ENCODE data around the gene PSPH.

Gene PSPH

GRCh38 chr7:55977831-55978230 is 73.4 kb downstream of the PSPH start:
- TF ChIP-seq SPI1 (IDR thresholded peaks at IDR 0.05; ENCODE audit: borderline replicate concordance, low read depth) (no peak), GABPA (IDR thresholded peaks at IDR 0.05; ENCODE audit: low read depth) (no peak), POLR2AphosphoS5 (IDR thresholded peaks at IDR 0.05; ENCODE audit: low read depth) (no peak)
- TF ChIP-seq, protein P1, sequence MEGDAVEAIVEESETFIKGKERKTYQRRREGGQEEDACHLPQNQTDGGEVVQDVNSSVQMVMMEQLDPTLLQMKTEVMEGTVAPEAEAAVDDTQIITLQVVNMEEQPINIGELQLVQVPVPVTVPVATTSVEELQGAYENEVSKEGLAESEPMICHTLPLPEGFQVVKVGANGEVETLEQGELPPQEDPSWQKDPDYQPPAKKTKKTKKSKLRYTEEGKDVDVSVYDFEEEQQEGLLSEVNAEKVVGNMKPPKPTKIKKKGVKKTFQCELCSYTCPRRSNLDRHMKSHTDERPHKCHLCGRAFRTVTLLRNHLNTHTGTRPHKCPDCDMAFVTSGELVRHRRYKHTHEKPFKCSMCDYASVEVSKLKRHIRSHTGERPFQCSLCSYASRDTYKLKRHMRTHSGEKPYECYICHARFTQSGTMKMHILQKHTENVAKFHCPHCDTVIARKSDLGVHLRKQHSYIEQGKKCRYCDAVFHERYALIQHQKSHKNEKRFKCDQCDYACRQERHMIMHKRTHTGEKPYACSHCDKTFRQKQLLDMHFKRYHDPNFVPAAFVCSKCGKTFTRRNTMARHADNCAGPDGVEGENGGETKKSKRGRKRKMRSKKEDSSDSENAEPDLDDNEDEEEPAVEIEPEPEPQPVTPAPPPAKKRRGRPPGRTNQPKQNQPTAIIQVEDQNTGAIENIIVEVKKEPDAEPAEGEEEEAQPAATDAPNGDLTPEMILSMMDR (IDR thresholded peaks at IDR 0.05; ENCODE audit: insufficient read depth, low read length) = no peak
- TF ChIP-seq, protein P2, sequence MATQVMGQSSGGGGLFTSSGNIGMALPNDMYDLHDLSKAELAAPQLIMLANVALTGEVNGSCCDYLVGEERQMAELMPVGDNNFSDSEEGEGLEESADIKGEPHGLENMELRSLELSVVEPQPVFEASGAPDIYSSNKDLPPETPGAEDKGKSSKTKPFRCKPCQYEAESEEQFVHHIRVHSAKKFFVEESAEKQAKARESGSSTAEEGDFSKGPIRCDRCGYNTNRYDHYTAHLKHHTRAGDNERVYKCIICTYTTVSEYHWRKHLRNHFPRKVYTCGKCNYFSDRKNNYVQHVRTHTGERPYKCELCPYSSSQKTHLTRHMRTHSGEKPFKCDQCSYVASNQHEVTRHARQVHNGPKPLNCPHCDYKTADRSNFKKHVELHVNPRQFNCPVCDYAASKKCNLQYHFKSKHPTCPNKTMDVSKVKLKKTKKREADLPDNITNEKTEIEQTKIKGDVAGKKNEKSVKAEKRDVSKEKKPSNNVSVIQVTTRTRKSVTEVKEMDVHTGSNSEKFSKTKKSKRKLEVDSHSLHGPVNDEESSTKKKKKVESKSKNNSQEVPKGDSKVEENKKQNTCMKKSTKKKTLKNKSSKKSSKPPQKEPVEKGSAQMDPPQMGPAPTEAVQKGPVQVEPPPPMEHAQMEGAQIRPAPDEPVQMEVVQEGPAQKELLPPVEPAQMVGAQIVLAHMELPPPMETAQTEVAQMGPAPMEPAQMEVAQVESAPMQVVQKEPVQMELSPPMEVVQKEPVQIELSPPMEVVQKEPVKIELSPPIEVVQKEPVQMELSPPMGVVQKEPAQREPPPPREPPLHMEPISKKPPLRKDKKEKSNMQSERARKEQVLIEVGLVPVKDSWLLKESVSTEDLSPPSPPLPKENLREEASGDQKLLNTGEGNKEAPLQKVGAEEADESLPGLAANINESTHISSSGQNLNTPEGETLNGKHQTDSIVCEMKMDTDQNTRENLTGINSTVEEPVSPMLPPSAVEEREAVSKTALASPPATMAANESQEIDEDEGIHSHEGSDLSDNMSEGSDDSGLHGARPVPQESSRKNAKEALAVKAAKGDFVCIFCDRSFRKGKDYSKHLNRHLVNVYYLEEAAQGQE (IDR thresholded peaks at IDR 0.05; ENCODE audit: insufficient replicate concordance, low read depth) = no peak
- no peak overlapping the region for H3K4me3 ChIP-seq (replicated peaks; ENCODE audit: insufficient read depth, low read length)
- H3K27ac ChIP-seq (replicated peaks) = no peak overlapping the region
- no peaks in the 10 kb centered on the region for H3K27me3 ChIP-seq (ENCODE audit: insufficient read depth, poor library complexity, severe bottlenecking)
- DNase-seq (ENCODE audit: low read depth in 1 of 2, low spot score in 1 of 2) = no peak

- H3K27me3 ChIP-seq (ENCODE audit: insufficient read depth, poor library complexity, severe bottlenecking) = no peaks in the 10 kb centered on the region
- H3K4me3 ChIP-seq (replicated peaks; ENCODE audit: insufficient read depth, low read length) = no peak overlapping the region
- TF ChIP-seq SPI1 (IDR thresholded peaks at IDR 0.05; ENCODE audit: borderline replicate concordance, low read depth) = no peak
- TF ChIP-seq, protein P1 (IDR thresholded peaks at IDR 0.05; ENCODE audit: insufficient read depth, low read length) = no peak
- TF ChIP-seq, protein P2 (IDR thresholded peaks at IDR 0.05; ENCODE audit: insufficient replicate concordance, low read depth) = no peak
- TF ChIP-seq GABPA (IDR thresholded peaks at IDR 0.05; ENCODE audit: low read depth) = no peak
- no peak for TF ChIP-seq POLR2AphosphoS5 (IDR thresholded peaks at IDR 0.05; ENCODE audit: low read depth)
- H3K27ac ChIP-seq (replicated peaks) = no peak overlapping the region
- DNase-seq (ENCODE audit: low read depth in 1 of 2, low spot score in 1 of 2) = no peak
Measured at GRCh38 chr7:55975988-55976633, 75.1 kb downstream of the PSPH start.

GRCh38 chr7:55973747-55974250 is 77.4 kb downstream of the PSPH start:
- DNase-seq (ENCODE audit: low read depth in 1 of 2, low spot score in 1 of 2) = no peak
- H3K27me3 ChIP-seq (ENCODE audit: insufficient read depth, poor library complexity, severe bottlenecking) = no peaks in the 10 kb centered on the region
- H3K4me3 ChIP-seq (replicated peaks; ENCODE audit: insufficient read depth, low read length) = no peak overlapping the region
- no peak overlapping the region for H3K27ac ChIP-seq (replicated peaks)
- TF ChIP-seq, protein P1 (IDR thresholded peaks at IDR 0.05; ENCODE audit: insufficient read depth, low read length) = no peak
- TF ChIP-seq, protein P2 (IDR thresholded peaks at IDR 0.05; ENCODE audit: insufficient replicate concordance, low read depth) = no peak
- TF ChIP-seq SPI1 (IDR thresholded peaks at IDR 0.05; ENCODE audit: borderline replicate concordance, low read depth) = no peak
- no peak for TF ChIP-seq GABPA (IDR thresholded peaks at IDR 0.05; ENCODE audit: low read depth)
- no peak for TF ChIP-seq POLR2AphosphoS5 (IDR thresholded peaks at IDR 0.05; ENCODE audit: low read depth)
